Spinal cord (tissue), 10 donors: ENCODE results near the gene APOBEC3A. TPM values are rescaled to one million over a fixed set of nuclear protein-coding genes. Genes with fewer than 3 reads are reported as not detected.

ENCODE experiments used
- DNase-seq, 6 donors: peaks; one replicate each; pipeline versions ENCODE4 v3.0.0 to v3.0.0-alpha.2; 2013 to 2015; ENCODE audit warnings: low spot score in 6 of 6, low read depth in 4 of 6
- H3K27ac ChIP-seq: one replicate; pipeline ENCODE4 v1.5.1; 2013; ENCODE audit warnings: low read depth, low read length, control low read depth
- H3K27me3 ChIP-seq: one replicate; pipeline ENCODE4 v1.6.1; 2013; ENCODE audit warnings: low read length; ENCODE audit not compliant: control insufficient read depth, insufficient read depth
- H3K36me3 ChIP-seq: one replicate; pipeline ENCODE4 v1.6.1; 2013; ENCODE audit warnings: low read length; ENCODE audit not compliant: control insufficient read depth, insufficient read depth
- H3K4me1 ChIP-seq: one replicate; pipeline ENCODE4 v1.6.1; 2013; ENCODE audit warnings: low read length; ENCODE audit not compliant: control insufficient read depth, insufficient read depth
- H3K4me3 ChIP-seq: one replicate; pipeline ENCODE4 v1.5.1; 2013; ENCODE audit warnings: low read depth, low read length, control low read depth
- H3K9me3 ChIP-seq: one replicate; pipeline ENCODE4 v1.6.1; 2013; ENCODE audit warnings: low read length; ENCODE audit not compliant: control insufficient read depth, insufficient read depth
- WGBS: methylation state at CpG from one replicate; pipeline ENCODE4 v1.1.5; 2013; ENCODE audit warnings: missing lambda C conversion rate; ENCODE audit not compliant: insufficient coverage; 5-methylcytosine and 5-hydroxymethylcytosine counted together
- polyA plus RNA-seq, 2 donors: library from polyadenylated mRNA; unstranded; fragments of 120-200 nt; gene quantifications; one replicate each; pipeline ENCODE4 v1.2.1, GENCODE V29; 2013; ENCODE audit not compliant: insufficient read length in 2 of 2
- total RNA-seq, 2 donors: library from RNA; depleted of rRNA in 1 of 2; stranded (reverse); fragments of 120-200 nt in 1 of 2; fragments of >200 nt in 1 of 2; gene quantifications; one replicate each; pipeline versions ENCODE4 v1.2.3 to v1.2.4, GENCODE V29; 2013 to 2014
- donor health status: healthy.

Gene APOBEC3A
- total and polyA plus RNA-seq, 4 donors: 0.28 to 2.4 TPM; not detected in 2

GRCh38 chr22:38927033-38927781, 30.2 kb upstream of the APOBEC3A start:
- peak overlapping the region; percentile 5 for H3K4me3 ChIP-seq
- 2% methylated on average over 17 of the region's 39 CpGs for WGBS
- peak; percentile 15 to 86 (median 42) for DNase-seq

GRCh38 chr22:38930512-38930911, 26.9 kb upstream of the APOBEC3A start:
- H3K27me3 ChIP-seq: peaks cover 3% of the 10 kb centered on the region
- H3K9me3 ChIP-seq: no peaks in the 10 kb centered on the region
- H3K4me3 ChIP-seq: no peak overlapping the region
- 80% methylated on average over 1 of the region's 3 CpGs for WGBS
- no peak for DNase-seq
- H3K27ac ChIP-seq: no peak overlapping the region
- H3K4me1 ChIP-seq: peaks cover 11% of the 10 kb centered on the region
- H3K36me3 ChIP-seq: no peaks in the 10 kb centered on the region

More at GRCh38 chr22:38927033-38927781, 30.2 kb upstream of the APOBEC3A start:
- no peaks in the 10 kb centered on the region for H3K9me3 ChIP-seq
- no peak overlapping the region for H3K27ac ChIP-seq
- H3K27me3 ChIP-seq: peaks cover 3% of the 10 kb centered on the region
- peaks cover 24% of the 10 kb centered on the region for H3K4me1 ChIP-seq
- H3K36me3 ChIP-seq: no peaks in the 10 kb centered on the region

- H3K4me3 ChIP-seq: no peak overlapping the region
- peak in 1 of 6 donors; percentile 24 for DNase-seq
- H3K36me3 ChIP-seq: no peaks in the 10 kb centered on the region
- WGBS: 68% methylated on average over 8 of the region's 8 CpGs
- no peaks in the 10 kb centered on the region for H3K27me3 ChIP-seq
- H3K27ac ChIP-seq: no peak overlapping the region
- no peaks in the 10 kb centered on the region for H3K4me1 ChIP-seq
- H3K9me3 ChIP-seq: no peaks in the 10 kb centered on the region
Measured at GRCh38 chr22:38935023-38935422, 22.4 kb upstream of the APOBEC3A start.

- H3K4me1 ChIP-seq: no peaks in the 10 kb centered on the region
- no peaks in the 10 kb centered on the region for H3K27me3 ChIP-seq
- no peak overlapping the region for H3K27ac ChIP-seq
- no peak overlapping the region for H3K4me3 ChIP-seq
- no peaks in the 10 kb centered on the region for H3K9me3 ChIP-seq
- WGBS: 100% methylated on average over 6 of the region's 13 CpGs
- no peak for DNase-seq
- no peaks in the 10 kb centered on the region for H3K36me3 ChIP-seq
Measured at GRCh38 chr22:38935616-38936015, 21.8 kb upstream of the APOBEC3A start.

- Histone ChIP-seq H3K27me3 (no peaks in the 10 kb centered on the region), H3K4me1 (no peaks in the 10 kb centered on the region), H3K4me3 (no peak overlapping the region), H3K36me3 (no peaks in the 10 kb centered on the region), H3K9me3 (no peaks in the 10 kb centered on the region), H3K27ac (no peak overlapping the region)
- WGBS: 85% methylated on average over 16 of the region's 17 CpGs
- DNase-seq: no peak
Measured at GRCh38 chr22:38936562-38936961, 20.8 kb upstream of the APOBEC3A start.

- Histone ChIP-seq H3K4me3 (no peak overlapping the region), H3K9me3 (no peaks in the 10 kb centered on the region), H3K27ac (no peak overlapping the region), H3K36me3 (no peaks in the 10 kb centered on the region), H3K4me1 (no peaks in the 10 kb centered on the region), H3K27me3 (no peaks in the 10 kb centered on the region)
- whole genome bisulfite sequencing: 96% methylated on average over 4 of the region's 4 CpGs
- DNase-seq: no peak
Measured at GRCh38 chr22:38937036-38937435, 20.4 kb upstream of the APOBEC3A start.

- DNase-seq: no peak
- Histone ChIP-seq H3K36me3 (no peaks in the 10 kb centered on the region), H3K4me3 (no peak overlapping the region), H3K9me3 (no peaks in the 10 kb centered on the region), H3K4me1 (no peaks in the 10 kb centered on the region), H3K27me3 (peaks cover under 1% of the 10 kb centered on the region), H3K27ac (no peak overlapping the region)
- WGBS: 91% methylated on average over 12 of the region's 12 CpGs
Measured at GRCh38 chr22:38937541-38937940, 19.9 kb upstream of the APOBEC3A start.

- no peak for DNase-seq
- 89% methylated on average over 11 of the region's 11 CpGs for WGBS
- no peaks in the 10 kb centered on the region for H3K4me1 ChIP-seq
- H3K9me3 ChIP-seq: no peaks in the 10 kb centered on the region
- peaks cover 5% of the 10 kb centered on the region for H3K27me3 ChIP-seq
- H3K36me3 ChIP-seq: no peaks in the 10 kb centered on the region
- H3K27ac ChIP-seq: no peak overlapping the region
- no peak overlapping the region for H3K4me3 ChIP-seq
Measured at GRCh38 chr22:38938221-38938620, 19.2 kb upstream of the APOBEC3A start.

GRCh38 chr22:38938925-38939324, 18.5 kb upstream of the APOBEC3A start:
- H3K9me3 ChIP-seq: no peaks in the 10 kb centered on the region
- H3K27me3 ChIP-seq: peaks cover 9% of the 10 kb centered on the region
- WGBS: 82% methylated on average over 7 of the region's 7 CpGs
- no peak overlapping the region for H3K4me3 ChIP-seq
- H3K4me1 ChIP-seq: no peaks in the 10 kb centered on the region
- no peak overlapping the region for H3K27ac ChIP-seq
- no peaks in the 10 kb centered on the region for H3K36me3 ChIP-seq
- no peak for DNase-seq

GRCh38 chr22:38940811-38941384, 16.5 kb upstream of the APOBEC3A start:
- H3K4me3 ChIP-seq: no peak overlapping the region
- no peaks in the 10 kb centered on the region for H3K36me3 ChIP-seq
- DNase-seq: no peak
- no peaks in the 10 kb centered on the region for H3K9me3 ChIP-seq
- no peak overlapping the region for H3K27ac ChIP-seq
- no peaks in the 10 kb centered on the region for H3K4me1 ChIP-seq
- WGBS: 90% methylated on average over 2 of the region's 6 CpGs
- peaks cover 9% of the 10 kb centered on the region for H3K27me3 ChIP-seq
